OCI-LY3 (cell line): ENCODE measurements around the gene STAM2.

Source experiments
- EZH2phosphoT487 ChIP-seq: fragments of 200-600 bp; shearing (Covaris generic); IDR thresholded peaks from 2 replicates; pipeline ENCODE4 v1.6.1; 2018; ENCODE audit warnings: antibody characterized with exemption, mixed run types, low read depth
- TF ChIP-seq, protein P1 (sequence below): fragments of 200-600, 300-600 bp; sonication (generic); IDR thresholded peaks from 2 replicates; pipeline ENCODE4 v1.5.1; 2014; ENCODE audit warnings: antibody characterized with exemption, low read length, low read depth

DNA sequence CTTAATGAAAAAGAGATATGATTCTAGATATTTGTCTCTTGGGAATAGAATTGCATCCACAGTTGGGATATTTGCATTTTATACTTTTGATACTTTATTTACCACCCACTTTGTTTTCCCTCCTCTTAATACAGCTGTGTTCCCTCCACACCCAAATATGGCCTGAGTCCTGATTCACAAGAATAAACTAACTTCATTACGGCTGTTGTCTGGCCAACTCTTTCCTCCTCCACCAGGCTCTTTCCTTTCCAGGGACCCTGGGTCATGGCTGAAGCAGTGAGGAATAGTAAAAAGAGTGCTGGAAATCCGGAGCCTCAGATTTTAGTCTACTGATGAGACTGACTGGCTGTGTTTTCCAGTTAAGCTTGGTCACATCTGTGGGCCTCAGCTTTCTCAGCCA, 48.4 kb upstream of the STAM2 start:
- TF ChIP-seq, protein P1, sequence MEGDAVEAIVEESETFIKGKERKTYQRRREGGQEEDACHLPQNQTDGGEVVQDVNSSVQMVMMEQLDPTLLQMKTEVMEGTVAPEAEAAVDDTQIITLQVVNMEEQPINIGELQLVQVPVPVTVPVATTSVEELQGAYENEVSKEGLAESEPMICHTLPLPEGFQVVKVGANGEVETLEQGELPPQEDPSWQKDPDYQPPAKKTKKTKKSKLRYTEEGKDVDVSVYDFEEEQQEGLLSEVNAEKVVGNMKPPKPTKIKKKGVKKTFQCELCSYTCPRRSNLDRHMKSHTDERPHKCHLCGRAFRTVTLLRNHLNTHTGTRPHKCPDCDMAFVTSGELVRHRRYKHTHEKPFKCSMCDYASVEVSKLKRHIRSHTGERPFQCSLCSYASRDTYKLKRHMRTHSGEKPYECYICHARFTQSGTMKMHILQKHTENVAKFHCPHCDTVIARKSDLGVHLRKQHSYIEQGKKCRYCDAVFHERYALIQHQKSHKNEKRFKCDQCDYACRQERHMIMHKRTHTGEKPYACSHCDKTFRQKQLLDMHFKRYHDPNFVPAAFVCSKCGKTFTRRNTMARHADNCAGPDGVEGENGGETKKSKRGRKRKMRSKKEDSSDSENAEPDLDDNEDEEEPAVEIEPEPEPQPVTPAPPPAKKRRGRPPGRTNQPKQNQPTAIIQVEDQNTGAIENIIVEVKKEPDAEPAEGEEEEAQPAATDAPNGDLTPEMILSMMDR, result no peak
- TF ChIP-seq EZH2phosphoT487, result no peak
